ENCODE measurements around the gene CRB2. TPM values are rescaled to one million over a fixed set of nuclear protein-coding genes. Genes with fewer than 3 reads are reported as not detected.

Gene CRB2
- polyA plus RNA-seq, 1 experiment, result not detected

DNA sequence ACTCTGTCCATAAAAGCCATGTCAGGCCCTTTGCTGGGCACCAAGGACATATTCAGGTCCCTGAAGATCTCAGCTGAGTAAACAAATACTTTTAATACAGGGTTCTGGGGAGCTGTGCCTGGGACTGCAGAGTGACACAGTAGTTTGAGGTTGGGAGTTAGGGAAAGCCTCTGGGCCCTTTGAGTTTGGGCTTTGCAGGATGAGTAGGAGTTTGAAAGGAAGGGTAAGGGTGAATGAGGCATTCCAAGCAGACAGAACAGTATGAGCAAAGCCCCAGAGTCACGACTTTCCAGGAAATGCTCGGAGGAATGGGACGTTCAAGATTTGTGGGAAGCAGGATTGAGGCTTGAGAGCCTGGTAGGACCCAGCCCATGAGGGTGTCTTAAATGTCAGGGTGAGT, 13.3 kb downstream of the CRB2 start:
- TF ChIP-seq CTCF (IDR thresholded peaks at IDR 0.05; ENCODE audit: insufficient read depth, low read depth, low read length), result no peak
- H3K4me3 ChIP-seq (ENCODE audit: low read depth, low read length), result no peak overlapping the region
- H3K27me3 ChIP-seq (ENCODE audit: control insufficient read depth, insufficient read depth, low read length), result peaks cover 20% of the 10 kb centered on the region
- CTCF ChIA-PET, result interaction anchor here (0.9 to 1.5 kb wide), 5 partner anchors 15 to 740 kb away, joined by 3 to 6 read pairs (median 4); no protein-coding TSS in a partner anchor
- no peak for DNase-seq (ENCODE audit: low read depth)
- POLR2A ChIA-PET, result no interaction called here
- H3K36me3 ChIP-seq (ENCODE audit: control insufficient read depth, insufficient read depth, low read length), result no peaks in the 10 kb centered on the region

DNA sequence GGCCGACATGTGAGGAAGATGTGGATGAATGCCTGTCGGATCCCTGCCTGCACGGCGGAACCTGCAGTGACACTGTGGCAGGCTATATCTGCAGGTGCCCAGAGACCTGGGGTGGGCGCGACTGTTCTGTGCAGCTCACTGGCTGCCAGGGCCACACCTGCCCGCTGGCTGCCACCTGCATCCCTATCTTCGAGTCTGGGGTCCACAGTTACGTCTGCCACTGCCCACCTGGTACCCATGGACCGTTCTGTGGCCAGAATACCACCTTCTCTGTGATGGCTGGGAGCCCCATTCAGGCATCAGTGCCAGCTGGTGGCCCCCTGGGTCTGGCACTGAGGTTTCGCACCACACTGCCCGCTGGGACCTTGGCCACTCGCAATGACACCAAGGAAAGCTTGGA, 14.1 kb downstream of the CRB2 start:
- DNase-seq (ENCODE audit: low read depth), result no peak
- no peak overlapping the region for H3K4me3 ChIP-seq (ENCODE audit: low read depth, low read length)
- H3K27me3 ChIP-seq (ENCODE audit: control insufficient read depth, insufficient read depth, low read length), result peaks cover 28% of the 10 kb centered on the region
- no peaks in the 10 kb centered on the region for H3K36me3 ChIP-seq (ENCODE audit: control insufficient read depth, insufficient read depth, low read length)
- CTCF ChIA-PET, result interaction anchor here (1.9 kb wide), 1 partner anchor 16 kb away, joined by 6 read pairs; no protein-coding TSS in a partner anchor
- POLR2A ChIA-PET, result no interaction called here
- no peak for TF ChIP-seq CTCF (IDR thresholded peaks at IDR 0.05; ENCODE audit: insufficient read depth, low read depth, low read length)

GRCh38 chr9:123370526-123371227, 14.7 kb downstream of the CRB2 start:
- ChIA-PET CTCF (interaction anchor here (0.9 to 1.9 kb wide), 4 partner anchors 15 to 280 kb away, joined by 3 to 6 read pairs (median 4); no protein-coding TSS in a partner anchor), POLR2A (no interaction called here)
- no peak for DNase-seq (ENCODE audit: low read depth)

GRCh38 chr9:123371228-123371584, 15.2 kb downstream of the CRB2 start:
- TF ChIP-seq CTCF (IDR thresholded peaks at IDR 0.05; ENCODE audit: insufficient read depth, low read depth, low read length), result no peak
- ChIA-PET CTCF (interaction anchor here (0.9 to 1.9 kb wide), 4 partner anchors 14 to 281 kb away, joined by 3 to 6 read pairs (median 4); no protein-coding TSS in a partner anchor), POLR2A (no interaction called here)
- no peaks in the 10 kb centered on the region for H3K36me3 ChIP-seq (ENCODE audit: control insufficient read depth, insufficient read depth, low read length)
- peaks cover 29% of the 10 kb centered on the region for H3K27me3 ChIP-seq (ENCODE audit: control insufficient read depth, insufficient read depth, low read length)
- DNase-seq (ENCODE audit: low read depth), result no peak
- no peak overlapping the region for H3K4me3 ChIP-seq (ENCODE audit: low read depth, low read length)

More at GRCh38 chr9:123370526-123371227, 14.7 kb downstream of the CRB2 start:
- peaks cover 29% of the 10 kb centered on the region for H3K27me3 ChIP-seq (ENCODE audit: control insufficient read depth, insufficient read depth, low read length)
- H3K4me3 ChIP-seq (ENCODE audit: low read depth, low read length), result no peak overlapping the region
- no peaks in the 10 kb centered on the region for H3K36me3 ChIP-seq (ENCODE audit: control insufficient read depth, insufficient read depth, low read length)
- no peak for TF ChIP-seq CTCF (IDR thresholded peaks at IDR 0.05; ENCODE audit: insufficient read depth, low read depth, low read length)

DNA sequence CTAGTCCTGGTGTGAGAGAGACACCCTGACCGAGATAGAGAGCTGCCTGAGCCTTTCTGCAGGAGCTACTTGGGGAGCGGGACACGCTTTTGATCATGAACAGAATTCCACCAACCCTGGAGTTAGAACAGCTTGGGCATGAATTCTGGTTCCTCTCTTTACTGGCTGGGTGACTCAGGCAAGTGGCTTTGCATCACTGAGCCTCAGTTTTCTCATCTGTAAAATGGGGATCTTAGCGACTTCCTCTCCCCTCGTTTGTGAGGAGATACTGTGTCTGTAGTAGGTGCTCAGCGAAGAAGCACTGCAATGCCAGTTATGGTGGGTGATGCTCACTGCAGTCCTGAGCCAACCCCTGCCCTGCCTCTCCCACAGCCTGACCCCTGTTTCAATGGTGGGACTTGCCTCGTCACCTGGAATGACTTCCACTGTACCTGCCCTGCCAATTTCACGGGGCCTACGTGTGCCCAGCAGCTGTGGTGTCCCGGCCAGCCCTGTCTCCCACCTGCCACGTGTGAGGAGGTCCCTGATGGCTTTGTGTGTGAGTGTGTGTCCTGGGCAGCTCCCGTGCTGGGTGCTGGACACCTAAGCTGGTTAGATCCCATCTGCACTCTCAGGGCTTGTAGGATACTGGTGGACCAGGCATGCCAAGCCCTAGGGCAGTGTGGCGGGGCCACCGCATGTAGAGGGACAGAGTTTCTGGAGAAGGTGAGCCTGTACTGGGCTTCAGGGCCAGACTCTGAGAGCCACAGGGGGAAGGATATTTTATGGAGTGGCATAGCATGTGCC, 16.0 kb downstream of the CRB2 start:
- DNase-seq (ENCODE audit: low read depth), result no peak
- POLR2A ChIA-PET, result no interaction called here
- TF ChIP-seq CTCF (IDR thresholded peaks at IDR 0.05; ENCODE audit: insufficient read depth, low read depth, low read length), result no peak
- CTCF ChIA-PET, result interaction anchor here (1.0 to 1.1 kb wide), 2 partner anchors 17 to 281 kb away, joined by 3 to 4 read pairs; no protein-coding TSS in a partner anchor
- no peak overlapping the region for H3K4me3 ChIP-seq (ENCODE audit: low read depth, low read length)
- H3K27me3 ChIP-seq (ENCODE audit: control insufficient read depth, insufficient read depth, low read length), result peaks cover 29% of the 10 kb centered on the region
- H3K36me3 ChIP-seq (ENCODE audit: control insufficient read depth, insufficient read depth, low read length), result no peaks in the 10 kb centered on the region
